Kidney epithelial cell (primary cell): Measurements from ENCODE around the gene LINGO3. TPM values are rescaled to one million over a fixed set of nuclear protein-coding genes. Genes with fewer than 3 reads are reported as not detected.

Experiments used
- DNase-seq: peaks from one replicate; pipeline ENCODE4 v3.0.0-alpha.2; 2010; ENCODE audit warnings: low read depth
- H3K27me3 ChIP-seq: 2 replicates; pipeline ENCODE4 v1.6.0; 2011; ENCODE audit warnings: low read length; ENCODE audit not compliant: control insufficient read depth, insufficient read depth
- H3K36me3 ChIP-seq: 2 replicates; pipeline ENCODE4 v1.5.1; 2011; ENCODE audit warnings: low read length; ENCODE audit not compliant: control insufficient read depth, insufficient read depth
- H3K4me3 ChIP-seq: 2 replicates; pipeline ENCODE4 v1.5.1; 2011; ENCODE audit warnings: low read depth, mild to moderate bottlenecking, control low read depth, low read length
- CTCF ChIP-seq: IDR thresholded peaks from 2 replicates; pipeline ENCODE4 v1.5.1; 2011; ENCODE audit warnings: mild to moderate bottlenecking, moderate library complexity, low read length, control low read depth, inconsistent platforms; ENCODE audit not compliant: insufficient read depth, poor library complexity, severe bottlenecking
- total RNA-seq: library from RNA; depleted of rRNA; stranded (reverse); fragments of >200 nt; gene quantifications from 2 replicates; pipeline ENCODE4 v1.2.3, GENCODE V29; 2015

The LINGO3 gene
- total RNA-seq, 1 donor from 2014 or later: not detected

GRCh38 chr19:2260341-2260805, 47.6 kb downstream of the LINGO3 start:
- Histone ChIP-seq H3K27me3 (no peaks in the 10 kb centered on the region), H3K36me3 (no peaks in the 10 kb centered on the region), H3K4me3 (no peak overlapping the region)
- no peak for TF ChIP-seq CTCF
- no peak for DNase-seq

- H3K27me3 ChIP-seq: peaks cover 3% of the 10 kb centered on the region
- no peak overlapping the region for H3K4me3 ChIP-seq
- DNase-seq: no peak
- no peak for TF ChIP-seq CTCF
- H3K36me3 ChIP-seq: no peaks in the 10 kb centered on the region
These were observed 48.6 kb downstream of the LINGO3 start for GRCh38 chr19:2259336-2259735.

Other genes starting within 250 kb of the LINGO3 start
- gene MOB3A, start 211.8 kb downstream of the LINGO3 start, total RNA-seq: 40.3 and 62.0 TPM in 2 replicates
- 1.6 and 3.8 TPM in 2 replicates for gene IZUMO4, start 211.2 kb downstream of the LINGO3 start, total RNA-seq
- gene AP3D1, start 156.6 kb downstream of the LINGO3 start, total RNA-seq: 178 and 194 TPM in 2 replicates
- 12.0 and 15.7 TPM in 2 replicates for gene DOT1L, start 144.2 kb downstream of the LINGO3 start, total RNA-seq
- 104 TPM in 2 replicates for gene PLEKHJ1, start 71.8 kb downstream of the LINGO3 start, total RNA-seq
- gene SF3A2, start 71.3 kb downstream of the LINGO3 start, total RNA-seq: 72.4 and 75.4 TPM in 2 replicates
- gene AMH, start 58.8 kb downstream of the LINGO3 start, total RNA-seq: 0.89 TPM in 1 of 2 replicates, not detected in the other
- gene JSRP1, start 51.7 kb downstream of the LINGO3 start, total RNA-seq: 2.2 and 2.5 TPM in 2 replicates
- not detected in 2 replicates for gene PEAK3, start 26.0 kb downstream of the LINGO3 start, total RNA-seq
- 140 and 144 TPM in 2 replicates for gene LSM7, start 20.4 kb upstream of the LINGO3 start, total RNA-seq
- gene SPPL2B, start 20.5 kb upstream of the LINGO3 start, total RNA-seq: 36.1 and 39.0 TPM in 2 replicates
- gene TMPRSS9, start 52.1 kb upstream of the LINGO3 start, total RNA-seq: not detected in 2 replicates
- 70.1 and 73.9 TPM in 2 replicates for gene TIMM13, start 119.4 kb upstream of the LINGO3 start, total RNA-seq
- 72.9 and 73.4 TPM in 2 replicates for gene LMNB2, start 148.8 kb upstream of the LINGO3 start, total RNA-seq
- 99.6 and 106 TPM in 2 replicates for gene GADD45B, start 168.0 kb upstream of the LINGO3 start, total RNA-seq